GM21619 (cell line): ENCODE data around the gene SCYL2.
A peak's percentile ranks its signal among the peaks of the same experiment; 100 is the strongest.
"Not testable (repeated sequence)": the region's sequence is repeated elsewhere in the genome, so short reads cannot be mapped to it uniquely, and the experiment has no call there.

Experiments used
- ATAC-seq: cut with Tn5 transposase; IDR thresholded peaks from one replicate; pipeline ENCODE4 v1.9.1; 2021; ENCODE audit not compliant: unreplicated experiment

SCYL2 gene

DNA sequence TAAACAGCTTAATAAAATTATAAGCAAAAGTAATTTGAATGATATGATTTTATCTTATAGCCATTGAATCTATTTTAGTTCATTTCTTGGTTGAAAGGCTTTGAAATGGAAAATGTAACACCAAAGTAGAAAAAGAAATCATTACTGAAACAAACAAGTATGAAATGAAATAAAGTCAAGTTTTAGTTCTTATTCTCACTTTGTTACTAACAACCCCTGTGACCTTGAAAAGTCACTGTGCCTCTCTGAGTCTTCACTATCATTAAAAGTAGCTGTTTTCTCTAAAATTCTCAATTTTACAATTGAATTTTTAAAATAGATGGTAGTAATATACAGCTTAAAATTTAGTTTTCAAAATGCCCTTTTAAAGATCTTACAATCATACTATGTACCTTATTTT, 57.5 kb downstream of the SCYL2 start:
- ATAC-seq = no peak

DNA sequence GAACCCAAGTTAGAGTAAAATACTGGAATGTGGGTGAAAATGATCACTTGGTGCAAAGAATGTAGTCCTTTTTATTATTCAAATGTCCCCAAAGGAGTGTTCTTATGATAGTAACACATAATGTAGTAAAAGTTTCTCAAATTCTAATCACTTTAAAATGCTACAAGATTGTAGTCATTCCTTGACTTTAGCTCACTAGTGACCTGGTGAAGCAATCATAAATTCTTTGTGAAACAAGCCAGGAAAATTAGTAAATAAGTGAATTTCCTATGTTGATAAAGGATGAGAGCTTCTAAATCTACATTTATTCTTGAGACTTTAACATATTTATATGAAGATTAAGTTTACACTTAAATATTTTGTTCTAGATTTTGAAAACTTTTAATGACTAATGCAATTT, 59.2 kb downstream of the SCYL2 start:
- ATAC-seq = no peak

DNA sequence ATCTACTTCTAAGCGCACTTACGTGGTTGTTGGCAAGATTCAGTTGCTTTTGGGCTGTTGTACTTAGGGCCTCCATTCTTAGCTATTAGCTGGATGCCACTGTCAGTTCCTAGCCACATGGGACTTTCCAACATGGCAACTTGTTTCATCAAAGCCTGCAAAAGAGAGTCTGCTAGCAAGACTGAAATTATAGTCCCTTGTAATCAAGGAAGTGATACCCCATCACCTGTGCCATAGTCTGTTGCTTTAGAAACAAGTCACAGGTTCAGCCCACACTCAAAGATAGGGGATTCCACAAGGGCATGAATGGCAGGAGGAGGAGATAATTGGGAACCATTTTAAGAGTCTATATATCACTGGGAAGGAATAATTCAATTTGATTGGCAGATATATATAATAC, 62.8 kb downstream of the SCYL2 start:
- ATAC-seq = peak; percentile 92

DNA sequence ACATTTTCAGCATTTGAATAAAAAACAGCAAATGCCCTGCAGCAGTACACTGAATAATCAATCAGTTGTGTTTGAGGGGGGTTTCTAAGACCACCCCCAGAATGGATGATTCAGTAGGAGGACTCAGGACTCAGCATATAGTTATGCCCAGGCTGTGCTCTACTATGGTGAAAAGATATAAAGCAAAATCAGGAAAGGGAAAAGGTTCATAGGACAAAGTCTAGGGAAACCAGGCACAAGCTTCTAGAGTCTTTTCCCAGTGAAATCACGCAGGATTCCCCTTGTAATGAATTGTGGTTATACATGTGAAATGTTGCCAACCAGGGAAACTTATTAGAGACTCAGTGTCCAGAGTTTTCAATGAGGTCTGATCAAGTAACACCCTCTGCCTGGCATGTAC, 64.9 kb downstream of the SCYL2 start:
- no peak for ATAC-seq

DNA sequence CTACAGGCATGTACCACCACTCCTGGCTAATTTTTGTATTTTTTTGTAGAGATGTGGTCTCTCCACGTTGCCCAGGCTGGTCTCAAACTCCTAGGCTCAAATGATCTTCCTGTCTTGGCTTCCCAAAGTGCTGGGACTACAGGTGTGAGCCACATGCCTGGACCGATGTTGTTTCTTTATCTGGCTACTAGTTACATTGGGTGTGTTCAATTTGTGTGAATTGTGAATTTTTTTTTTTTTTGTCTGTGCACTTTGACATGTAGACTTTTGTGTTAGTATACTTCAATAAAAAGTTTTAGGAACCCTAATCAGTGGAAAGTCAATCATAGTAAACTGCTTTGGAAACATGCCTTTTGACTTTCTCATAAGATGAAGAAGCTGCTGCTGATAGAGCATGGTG, 65.9 kb downstream of the SCYL2 start:
- no peak for ATAC-seq

DNA sequence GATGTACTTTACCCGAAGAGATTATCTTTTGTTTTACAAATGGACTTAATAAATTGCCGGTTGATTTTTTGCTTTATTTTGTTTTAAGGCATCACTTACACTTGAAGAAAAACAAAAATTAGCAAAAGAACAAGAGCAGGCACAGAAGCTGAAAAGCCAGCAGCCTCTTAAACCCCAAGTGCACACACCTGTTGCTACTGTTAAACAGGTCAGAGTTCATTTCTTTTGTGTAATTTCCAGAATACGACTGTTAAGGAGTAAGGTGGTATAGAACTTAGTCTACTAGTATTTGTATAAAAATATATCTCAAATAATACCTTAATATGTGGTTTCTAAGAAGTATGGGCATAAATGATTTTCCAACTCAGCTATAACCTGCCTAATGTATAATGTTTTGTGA, 70.3 kb downstream of the SCYL2 start:
- ATAC-seq = no peak

DNA sequence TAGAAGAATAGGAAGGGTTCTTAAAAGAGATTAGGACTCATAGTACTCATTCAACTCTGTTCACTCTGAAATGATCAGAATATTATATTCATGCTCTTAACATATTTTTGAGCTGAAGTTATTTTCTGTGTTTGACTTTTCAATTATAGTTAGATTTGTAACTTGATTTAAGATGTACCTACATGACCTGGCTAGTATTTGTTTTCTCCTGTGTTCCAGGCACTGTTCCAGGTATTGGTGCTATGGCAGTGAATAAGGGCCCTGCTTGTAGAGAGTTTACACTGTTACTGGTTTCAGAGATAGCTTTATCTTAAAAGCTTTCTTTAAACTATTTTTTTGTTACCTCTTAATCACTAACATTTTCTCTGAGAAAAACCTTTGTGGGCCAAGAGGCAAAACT, 70.8 kb downstream of the SCYL2 start:
- ATAC-seq = no peak

DNA sequence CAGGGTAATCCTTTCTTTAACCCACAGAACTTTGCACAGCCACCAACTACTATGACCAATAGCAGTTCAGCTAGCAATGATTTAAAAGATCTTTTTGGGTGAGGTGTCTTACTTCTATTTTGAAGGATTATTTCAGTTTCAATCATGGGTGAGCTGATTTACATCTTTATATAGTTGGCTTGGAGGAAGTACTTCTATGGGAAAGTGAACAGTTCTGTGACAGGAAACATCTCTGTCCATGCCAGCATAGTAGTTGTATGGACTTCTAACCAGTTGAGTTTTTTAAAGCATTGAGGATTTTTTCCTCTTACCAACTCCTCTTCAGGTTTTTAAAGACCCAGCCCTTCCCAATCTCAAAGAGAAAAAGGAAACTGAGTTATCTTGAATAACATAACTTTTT, 72.1 kb downstream of the SCYL2 start:
- no peak for ATAC-seq

DNA sequence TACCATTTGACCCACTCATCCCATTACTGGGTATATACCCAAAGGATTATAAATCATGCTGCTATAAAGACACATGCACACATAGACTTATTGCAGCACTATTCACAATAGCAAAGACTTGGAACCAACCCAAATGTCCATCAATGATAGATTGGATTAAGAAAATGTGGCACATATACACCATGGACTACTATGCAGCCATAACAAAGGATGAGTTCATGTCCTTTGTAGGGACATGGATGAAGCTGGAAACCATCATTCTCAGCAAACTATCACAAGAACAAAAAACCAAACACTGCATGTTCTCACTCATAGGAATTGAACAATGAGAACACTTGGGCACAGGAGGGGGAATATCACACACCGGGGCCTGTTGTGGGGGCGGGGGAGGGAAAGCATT, 75.9 kb downstream of the SCYL2 start:
- ATAC-seq = not testable (repeated sequence)

DNA sequence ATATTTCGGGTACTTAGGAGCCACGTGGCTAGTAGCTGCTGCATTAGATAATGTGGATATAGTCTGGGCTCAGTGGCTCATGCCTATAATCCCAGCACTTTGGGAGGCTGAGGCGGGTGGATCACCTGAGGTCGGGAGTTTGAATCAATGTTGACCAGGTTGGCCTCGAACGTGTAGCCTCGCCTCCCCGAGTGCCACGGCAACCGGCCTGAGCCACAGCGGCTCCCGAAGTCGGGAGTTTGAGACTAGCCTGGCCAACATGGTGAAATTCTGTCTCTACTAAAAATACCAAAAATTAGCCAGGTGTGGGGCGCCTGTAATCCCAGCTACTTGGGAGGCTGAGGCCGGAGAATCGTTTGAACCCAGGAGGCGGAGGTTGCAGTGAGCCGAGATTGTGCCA, 77.4 kb downstream of the SCYL2 start:
- not testable (repeated sequence) for ATAC-seq

DNA sequence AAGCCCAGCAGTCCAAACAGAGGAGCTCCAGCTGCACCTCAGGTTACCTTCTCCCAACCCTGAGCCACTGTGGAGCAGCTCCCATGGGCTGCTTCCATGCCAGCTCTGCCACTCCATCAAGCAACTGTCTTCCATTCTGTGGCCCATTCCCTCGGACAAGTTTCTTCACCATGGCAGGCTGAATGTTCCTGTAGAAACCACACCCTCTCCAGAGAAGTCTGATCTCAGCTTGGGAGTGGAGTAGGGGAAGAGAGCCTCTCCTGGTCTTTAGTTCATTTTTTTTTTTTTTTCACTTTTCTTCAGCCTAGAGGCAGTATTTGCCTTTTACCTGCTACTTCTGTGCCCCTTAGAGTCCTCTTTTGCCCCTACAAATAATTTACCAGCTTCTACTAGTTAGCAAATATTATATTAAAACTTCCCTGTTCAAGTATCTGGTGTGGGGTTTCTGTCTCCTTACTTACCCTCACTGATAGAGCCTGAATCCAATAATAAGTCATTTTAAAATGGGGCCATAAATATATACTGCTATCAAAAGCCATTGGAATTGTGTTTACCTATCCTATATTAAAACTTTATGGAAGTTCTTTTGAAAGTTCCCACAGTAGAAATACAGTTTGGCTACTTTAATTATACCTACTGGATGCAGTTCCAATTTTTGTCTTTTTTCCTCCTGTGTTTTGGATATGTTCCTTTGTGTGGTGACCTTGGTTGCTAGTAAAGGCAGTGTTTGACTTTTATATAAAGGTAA, 78.2 kb downstream of the SCYL2 start:
- no peak for ATAC-seq

DNA sequence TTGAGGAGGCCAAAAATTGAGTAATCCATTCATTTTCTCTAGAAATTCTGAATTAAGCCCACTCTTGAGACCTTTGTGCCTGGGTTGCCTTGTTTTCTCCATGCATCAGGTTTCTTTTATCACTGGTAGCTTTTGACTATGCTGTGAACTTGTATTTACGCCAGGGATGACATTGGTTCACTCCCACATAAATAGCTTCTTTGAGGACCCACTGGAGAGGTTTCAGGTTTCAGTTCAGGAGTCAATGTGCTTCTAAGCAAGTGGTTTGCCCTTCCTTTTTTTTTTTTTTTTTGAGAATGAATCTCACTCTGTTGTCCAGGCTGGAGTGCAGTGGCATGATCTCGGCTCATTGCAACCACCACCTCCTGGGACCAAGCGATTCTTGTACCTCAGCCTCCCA, 79.7 kb downstream of the SCYL2 start:
- no peak for ATAC-seq

DNA sequence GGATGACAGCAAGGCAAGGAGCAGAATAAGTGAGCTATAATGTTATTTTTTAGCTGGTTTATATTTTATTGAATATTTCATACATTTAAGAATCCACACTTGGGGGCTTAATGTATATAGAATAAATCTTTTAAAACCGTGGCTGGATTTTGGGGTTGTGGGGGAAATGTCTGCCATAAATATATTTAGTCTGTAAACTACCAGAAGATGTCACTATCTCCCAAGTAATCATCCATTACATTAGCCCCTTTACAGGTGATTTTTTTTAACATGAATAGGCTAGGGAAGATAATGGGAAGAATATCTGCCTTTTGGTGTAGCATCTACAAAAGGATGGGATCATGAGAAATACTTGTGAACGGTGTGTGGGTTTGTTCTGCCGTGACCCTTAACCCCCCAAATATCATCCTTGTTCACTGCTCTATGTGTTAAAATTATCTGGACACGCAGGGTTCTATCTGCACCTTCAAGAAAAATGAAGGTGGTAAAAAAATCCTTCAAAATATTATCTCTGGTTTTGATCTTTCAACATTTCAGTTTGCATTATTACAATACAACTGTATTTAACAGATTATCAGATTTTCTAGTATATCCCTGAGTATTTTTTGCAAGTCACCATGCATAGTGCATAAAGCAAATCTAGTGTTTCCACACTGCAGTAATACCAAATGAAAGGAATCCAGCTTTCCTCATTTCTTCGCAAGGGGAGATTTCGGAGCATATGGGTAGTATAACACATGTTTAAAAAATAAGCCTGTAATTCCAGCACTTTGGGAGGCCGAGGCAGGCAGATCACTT, 81.9 kb downstream of the SCYL2 start:
- no peak for ATAC-seq

DNA sequence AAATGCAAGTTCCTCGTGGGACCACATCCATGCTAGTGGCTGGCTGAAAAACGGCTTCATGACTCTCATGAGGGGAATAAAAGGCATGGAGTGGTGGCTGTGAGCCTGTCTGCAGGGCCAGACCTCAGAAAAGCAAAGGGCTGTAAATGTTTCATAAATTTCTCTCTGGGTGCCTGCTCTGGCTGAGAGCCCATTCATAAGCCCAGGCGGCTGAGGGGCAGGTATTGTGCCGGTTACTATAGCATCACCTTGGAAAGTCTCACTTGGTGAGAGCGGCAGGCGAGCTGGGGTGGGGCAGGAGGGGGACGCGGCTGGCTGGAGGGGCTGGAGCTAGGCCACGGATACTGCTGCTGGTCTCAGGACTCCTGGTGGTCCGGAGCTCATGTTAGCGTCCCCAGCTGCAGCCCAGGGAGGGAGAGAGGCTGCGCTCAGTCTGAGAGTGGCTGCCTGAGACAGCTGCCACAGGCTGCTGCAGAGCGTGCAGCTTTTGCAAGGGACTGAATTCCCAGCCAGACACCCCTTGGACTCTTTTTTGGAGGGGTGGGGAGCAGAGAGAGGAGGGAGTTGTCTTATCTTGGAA, 89.8 kb downstream of the SCYL2 start, which contains the start of gene SLC17A8:
TSS of gene SLC17A8 (plus strand) at position 431 of the 580 bp plus-strand sequence. CDS start 318 bp downstream, outside the sequence.
- no peak for ATAC-seq

DNA sequence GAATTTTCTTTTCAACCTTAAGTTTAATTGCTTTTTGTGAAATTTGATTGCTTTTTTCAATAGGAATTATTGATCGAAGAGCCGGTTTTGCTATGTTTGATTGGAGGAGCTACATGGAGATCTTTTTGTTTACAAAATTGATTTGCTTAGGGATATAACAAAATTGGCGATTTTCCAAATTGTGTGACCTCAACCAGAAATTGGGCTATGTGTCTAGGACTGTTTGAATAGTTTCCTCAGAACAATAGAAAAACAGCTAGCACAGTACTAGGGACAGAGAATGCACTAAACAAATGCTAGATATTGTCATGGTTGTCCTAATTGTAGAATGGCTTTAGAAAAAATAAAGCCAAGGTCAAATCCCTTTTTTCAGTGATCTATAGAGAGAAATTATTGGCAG, 92.3 kb downstream of the SCYL2 start:
- ATAC-seq = no peak

DNA sequence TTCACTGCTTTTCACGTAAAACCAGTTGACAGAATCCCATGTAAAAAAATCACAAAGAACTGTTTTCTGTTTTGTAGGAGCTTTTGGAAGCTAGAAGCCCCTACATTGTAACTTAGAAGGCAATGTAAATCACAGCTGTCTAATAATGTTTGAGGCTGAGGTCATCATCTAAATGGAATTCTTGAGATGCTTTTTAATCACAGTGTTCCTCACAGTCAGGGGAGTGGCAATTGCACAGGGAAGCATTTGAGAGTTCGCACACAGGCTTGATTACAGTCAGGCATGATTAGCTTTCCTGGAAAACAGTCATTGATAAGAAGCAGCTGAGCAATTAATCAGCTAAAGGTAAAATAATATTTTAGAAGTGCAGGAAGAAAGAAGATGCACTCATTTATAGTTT, 92.8 kb downstream of the SCYL2 start:
- no peak for ATAC-seq

DNA sequence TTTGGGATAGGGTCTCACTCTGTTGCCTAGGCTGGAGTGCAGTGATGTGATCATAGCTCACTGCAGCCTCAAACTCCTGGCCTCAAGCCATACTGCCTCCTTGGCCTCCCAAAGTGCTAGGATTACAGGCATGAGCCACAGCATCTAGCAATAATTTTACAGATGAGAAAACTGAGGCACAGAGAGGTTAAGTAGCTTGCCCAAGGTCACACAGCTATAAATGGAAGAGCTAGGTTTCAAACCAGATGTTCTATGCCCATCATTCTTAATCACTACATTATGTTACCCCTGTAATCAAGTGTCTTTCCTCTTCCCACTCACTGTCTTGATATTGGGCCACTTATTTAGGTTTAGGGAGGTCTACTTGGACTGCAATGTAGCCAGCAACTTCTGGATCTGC, 93.5 kb downstream of the SCYL2 start:
- no peak for ATAC-seq

DNA sequence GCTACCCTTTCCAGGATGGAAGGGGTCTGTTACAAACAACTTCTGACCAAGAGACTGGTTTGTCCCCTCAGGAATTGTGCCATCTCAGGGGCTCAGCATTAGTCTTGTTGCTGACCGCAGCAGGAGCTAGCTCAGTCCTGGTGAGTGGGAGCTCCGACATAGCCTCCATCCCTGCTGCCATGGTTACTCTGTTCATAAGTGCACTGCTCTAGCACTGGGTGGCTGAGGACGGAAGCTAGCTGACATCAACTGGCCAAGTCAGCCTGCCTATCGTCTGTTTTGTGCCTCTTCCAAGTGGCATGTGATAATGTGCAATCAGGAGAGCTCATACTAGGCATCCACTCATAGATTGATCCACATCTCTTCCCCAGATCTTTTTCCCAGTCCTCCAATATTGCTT, 97.3 kb downstream of the SCYL2 start:
- ATAC-seq = no peak

DNA sequence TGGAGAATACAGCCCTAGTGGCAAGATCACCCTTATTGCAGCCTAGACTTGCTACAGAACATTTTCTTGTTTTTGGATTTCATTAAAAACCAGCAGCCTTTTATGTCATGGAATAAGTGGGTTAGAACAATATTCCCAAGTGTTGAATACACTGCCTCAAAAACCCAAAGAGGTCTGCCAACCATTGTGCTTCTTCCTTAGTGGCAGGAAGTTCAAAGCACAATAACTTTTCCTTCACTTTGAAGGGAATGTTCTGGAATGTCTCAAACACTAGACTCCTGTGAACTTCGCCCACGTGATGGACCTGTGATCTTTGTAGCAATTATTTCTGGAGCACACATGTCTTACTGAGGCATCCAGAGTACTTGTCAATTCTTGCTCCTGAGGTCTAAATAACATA, 98.4 kb downstream of the SCYL2 start:
- no peak for ATAC-seq

DNA sequence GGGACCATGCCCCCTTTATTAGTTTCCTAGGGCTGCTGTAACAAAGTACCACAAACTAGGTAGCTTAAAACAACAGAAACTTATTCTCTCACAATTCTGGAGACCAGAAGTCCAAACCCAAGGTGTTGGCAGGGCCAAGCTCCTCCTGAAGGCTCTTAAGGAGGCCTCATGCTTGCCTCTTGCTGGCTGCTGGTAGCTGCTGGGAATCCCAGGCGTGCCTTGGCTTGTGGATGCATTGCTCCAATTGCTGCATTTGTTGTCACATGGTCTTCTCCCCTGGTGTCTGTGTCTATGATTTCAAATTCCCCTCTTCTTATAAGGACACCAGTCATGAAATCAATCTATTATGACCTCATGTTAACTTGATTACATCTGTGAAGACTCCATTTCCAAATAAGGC, 101.1 kb downstream of the SCYL2 start:
- ATAC-seq = no peak

DNA sequence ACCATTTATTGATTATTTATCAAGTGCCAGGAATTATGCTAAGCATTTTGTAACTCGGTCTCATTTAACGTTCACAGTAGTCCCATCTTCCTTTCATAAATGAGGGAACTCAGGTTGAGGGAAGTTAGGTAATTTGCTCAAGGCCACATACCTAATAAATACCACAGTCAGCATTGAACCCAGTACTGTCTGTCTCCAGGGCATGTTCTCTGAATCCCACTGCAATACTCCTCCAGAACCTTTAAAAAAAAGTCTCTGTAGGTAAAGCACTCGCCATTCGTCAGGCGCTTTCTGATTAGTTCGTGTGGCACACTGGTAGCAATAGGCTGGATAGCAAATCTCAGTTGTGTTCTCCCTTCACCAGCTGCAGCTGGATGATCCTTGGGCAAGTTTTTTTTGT, 104.2 kb downstream of the SCYL2 start:
- no peak for ATAC-seq
